PFSK-1 (cell line): Measurements from ENCODE around the gene PIGQ.

ENCODE experiments used
- FOXP2 ChIP-seq: optimal IDR thresholded peaks from 2 replicates; pipeline ENCODE3; 2011; ENCODE audit warnings: borderline replicate concordance, control low read depth, inconsistent platforms; ENCODE audit not compliant: insufficient read depth; ENCODE audit errors: extremely low read length, extremely low read depth
- POLR2AphosphoS5 ChIP-seq: IDR thresholded peaks from 2 replicates; pipeline ENCODE4 v1.6.1; 2012; ENCODE audit warnings: low read depth, mild to moderate bottlenecking, control low read depth, low read length, moderate library complexity
- SIN3A ChIP-seq: IDR thresholded peaks from 2 replicates; pipeline ENCODE4 v1.6.1; 2012; ENCODE audit warnings: mild to moderate bottlenecking, low read length, moderate library complexity, borderline replicate concordance; ENCODE audit not compliant: insufficient read depth
- TAF1 ChIP-seq: IDR thresholded peaks from 2 replicates; pipeline ENCODE4 v1.6.1; 2012; ENCODE audit warnings: low read length, control low read depth, borderline replicate concordance; ENCODE audit not compliant: insufficient read depth
- TF ChIP-seq, protein P1 (sequence below), 2 experiments: IDR thresholded peaks; 2 replicates each; pipeline versions ENCODE4 v1.6.1 to v1.8.0; 2011 to 2012; ENCODE audit warnings: low read depth in 2 of 2, low read length in 2 of 2, control low read depth in 1 of 2, inconsistent platforms in 1 of 2, mild to moderate bottlenecking in 1 of 2, moderate library complexity in 1 of 2; ENCODE audit not compliant: insufficient read depth in 1 of 2

DNA sequence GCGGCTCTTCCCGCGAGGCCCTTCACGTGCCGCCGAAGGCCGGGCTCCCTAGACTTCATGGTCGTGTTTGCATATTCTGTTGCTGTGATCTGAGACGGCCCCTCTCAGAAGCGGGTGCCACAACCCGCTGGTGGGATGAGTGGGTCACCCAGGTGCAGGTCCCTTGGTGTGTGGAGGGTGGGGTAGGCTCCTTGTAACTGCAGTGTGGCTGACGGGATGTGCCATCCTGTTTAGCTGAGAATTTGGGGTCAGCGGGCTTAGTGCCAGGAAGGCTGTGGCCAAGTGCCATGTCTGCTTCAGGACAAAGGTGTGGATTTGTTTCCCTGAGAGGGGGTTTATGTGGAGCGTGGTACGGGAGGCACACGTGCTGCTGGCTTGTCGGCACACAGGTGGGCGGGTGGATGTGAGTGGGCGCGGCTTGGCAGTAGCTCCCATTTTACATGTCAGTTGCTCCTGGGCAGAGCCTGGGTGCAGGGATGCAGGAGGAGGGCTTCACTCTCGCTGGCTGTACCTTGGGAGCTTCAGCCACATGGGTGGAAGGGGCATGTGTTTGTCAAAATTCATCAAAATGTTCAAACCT, 51.8 kb downstream of the PIGQ start:
- TF ChIP-seq, protein P1, sequence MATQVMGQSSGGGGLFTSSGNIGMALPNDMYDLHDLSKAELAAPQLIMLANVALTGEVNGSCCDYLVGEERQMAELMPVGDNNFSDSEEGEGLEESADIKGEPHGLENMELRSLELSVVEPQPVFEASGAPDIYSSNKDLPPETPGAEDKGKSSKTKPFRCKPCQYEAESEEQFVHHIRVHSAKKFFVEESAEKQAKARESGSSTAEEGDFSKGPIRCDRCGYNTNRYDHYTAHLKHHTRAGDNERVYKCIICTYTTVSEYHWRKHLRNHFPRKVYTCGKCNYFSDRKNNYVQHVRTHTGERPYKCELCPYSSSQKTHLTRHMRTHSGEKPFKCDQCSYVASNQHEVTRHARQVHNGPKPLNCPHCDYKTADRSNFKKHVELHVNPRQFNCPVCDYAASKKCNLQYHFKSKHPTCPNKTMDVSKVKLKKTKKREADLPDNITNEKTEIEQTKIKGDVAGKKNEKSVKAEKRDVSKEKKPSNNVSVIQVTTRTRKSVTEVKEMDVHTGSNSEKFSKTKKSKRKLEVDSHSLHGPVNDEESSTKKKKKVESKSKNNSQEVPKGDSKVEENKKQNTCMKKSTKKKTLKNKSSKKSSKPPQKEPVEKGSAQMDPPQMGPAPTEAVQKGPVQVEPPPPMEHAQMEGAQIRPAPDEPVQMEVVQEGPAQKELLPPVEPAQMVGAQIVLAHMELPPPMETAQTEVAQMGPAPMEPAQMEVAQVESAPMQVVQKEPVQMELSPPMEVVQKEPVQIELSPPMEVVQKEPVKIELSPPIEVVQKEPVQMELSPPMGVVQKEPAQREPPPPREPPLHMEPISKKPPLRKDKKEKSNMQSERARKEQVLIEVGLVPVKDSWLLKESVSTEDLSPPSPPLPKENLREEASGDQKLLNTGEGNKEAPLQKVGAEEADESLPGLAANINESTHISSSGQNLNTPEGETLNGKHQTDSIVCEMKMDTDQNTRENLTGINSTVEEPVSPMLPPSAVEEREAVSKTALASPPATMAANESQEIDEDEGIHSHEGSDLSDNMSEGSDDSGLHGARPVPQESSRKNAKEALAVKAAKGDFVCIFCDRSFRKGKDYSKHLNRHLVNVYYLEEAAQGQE (IDR thresholded peaks at IDR 0.05; ENCODE audit: insufficient read depth in 1 of 2, low read depth in 2 of 2, low read length in 2 of 2), result no peak
- TF ChIP-seq POLR2AphosphoS5 (no peak), TAF1 (no peak), SIN3A (no peak), FOXP2 (no peak)
